K562 (cell line): Measurements from ENCODE around the gene LETM1. TPM values are rescaled to one million over a fixed set of nuclear protein-coding genes. Genes with fewer than 3 reads are reported as not detected.

Source experiments
- ATAC-seq: fragments of 200-7000 bp; cut with Tn5 transposase; 3 replicates; pipeline ENCODE4 v1.9.1; 2020; ENCODE audit warnings: moderate library complexity
- BruUV-seq: library from RNA; stranded (reverse); fragments of 400-500 nt; replicated peaks from 2 replicates; lab custom pipeline; 2021; lab: Mats Ljungman, UMichigan
- CTCF ChIA-PET: fragments of 300-600 bp; formaldehyde crosslinking; extraction: SDS; loops from one replicate; lab custom pipeline; 2021; ENCODE audit warnings: low intra/inter-chr PET ratio; lab: Yijun Ruan, JAX
- POLR2A ChIA-PET: fragments of 300-600, 350-650 bp; sonication (Branson Sonifier 250); formaldehyde crosslinking; extraction: SDS; loops from one replicate; lab custom pipeline; 2021; ENCODE audit warnings: antibody characterized with exemption, inconsistent platforms; lab: Yijun Ruan, JAX
- DNase-seq, 4 experiments: peaks; one replicate each; pipeline versions ENCODE4 v3.0.0 to v3.0.0-alpha.2; 2011 to 2018; ENCODE audit warnings: low spot score in 3 of 4, mixed read lengths in 3 of 4; ENCODE audit errors: extremely low read depth in 1 of 4
- FAIRE-seq: peaks from 2 replicates; lab custom pipeline; 2011; peaks lifted over from hg19 to GRCh38; lab: Jason Lieb, UNC
- H2AFZ ChIP-seq: 2 replicates; pipeline ENCODE4 v1.6.0; 2011; ENCODE audit warnings: low read depth, low read length, control low read depth, inconsistent platforms
- H3K27ac ChIP-seq: fragments of 200-600 bp; 3 replicates; pipeline ENCODE4 v1.8.0; 2011; ENCODE audit warnings: low read depth, mild to moderate bottlenecking, control low read depth, inconsistent platforms, low read length, moderate library complexity, mixed read lengths; ENCODE audit errors: extremely low read depth
- H3K27me3 ChIP-seq, 2 experiments: fragments of 300-600 bp in 1 of 2; 2 replicates in 1 of 2; 3 replicates in 1 of 2; pipeline versions ENCODE4 v1.6.0 to v1.8.0; 2011; ENCODE audit warnings: inconsistent platforms in 2 of 2, low read length in 2 of 2, mild to moderate bottlenecking in 1 of 2, mixed read lengths in 1 of 2, moderate library complexity in 1 of 2; ENCODE audit not compliant: control insufficient read depth in 2 of 2, insufficient read depth in 2 of 2
- H3K36me3 ChIP-seq: fragments of 300-600 bp; 3 replicates; pipeline ENCODE4 v1.8.0; 2011; ENCODE audit warnings: mild to moderate bottlenecking, low read length, inconsistent platforms; ENCODE audit not compliant: control insufficient read depth, insufficient read depth
- H3K4me1 ChIP-seq, 2 experiments: fragments of 200-600 bp in 1 of 2; replicated peaks in 1 of 2; 2 replicates in 1 of 2; 3 replicates in 1 of 2; pipeline versions ENCODE4 v1.5.1 to v1.8.0; 2011; ENCODE audit warnings: inconsistent platforms in 2 of 2, low read length in 2 of 2, mild to moderate bottlenecking in 1 of 2, mixed read lengths in 1 of 2, moderate library complexity in 1 of 2; ENCODE audit not compliant: control insufficient read depth in 2 of 2, insufficient read depth in 2 of 2
- H3K4me2 ChIP-seq: 2 replicates; pipeline ENCODE4 v1.6.1; 2011; ENCODE audit warnings: low read length, control low read depth, inconsistent platforms, mixed read lengths; ENCODE audit not compliant: insufficient read depth
- H3K4me3 ChIP-seq: fragments of 200-600 bp; sonication (generic), shearing (Covaris generic); 2 replicates; pipeline ENCODE4 v1.5.1; 2016; ENCODE audit warnings: control low read depth, inconsistent platforms
- H3K79me2 ChIP-seq: fragments of 200-600 bp; 3 replicates; pipeline ENCODE4 v1.8.0; 2011; ENCODE audit warnings: low read length, inconsistent platforms; ENCODE audit not compliant: control insufficient read depth, insufficient read depth
- H3K9ac ChIP-seq, 2 experiments: 2 replicates each; pipeline versions ENCODE4 v1.6.0 to v1.6.1; 2011; ENCODE audit warnings: low read depth in 2 of 2, low read length in 2 of 2, control low read depth in 1 of 2, inconsistent platforms in 1 of 2, mild to moderate bottlenecking in 1 of 2, mixed read lengths in 1 of 2; ENCODE audit not compliant: insufficient read depth in 1 of 2
- H3K9me1 ChIP-seq: one replicate; pipeline ENCODE4 v1.6.0; 2011; ENCODE audit warnings: inconsistent platforms, mild to moderate bottlenecking, low read length, moderate library complexity; ENCODE audit not compliant: control insufficient read depth, insufficient read depth
- H3K9me3 ChIP-seq: replicated peaks from 2 replicates; pipeline ENCODE4 v1.5.1; 2011; ENCODE audit warnings: low read depth, low read length, inconsistent platforms; ENCODE audit not compliant: control insufficient read depth, insufficient read depth
- H4K20me1 ChIP-seq: replicated peaks from 2 replicates; pipeline ENCODE4 v1.6.1; 2011; ENCODE audit warnings: low read length, inconsistent platforms, mixed read lengths; ENCODE audit not compliant: control insufficient read depth, insufficient read depth
- CBFB ChIP-seq: sonication (generic); formaldehyde crosslinking; IDR thresholded peaks from 2 replicates; pipeline ENCODE4 v1.4.0; 2020; ENCODE audit warnings: mild to moderate bottlenecking, missing genetic modification reagents
- TCF3 ChIP-seq: sonication (generic); formaldehyde crosslinking; IDR thresholded peaks from 2 replicates; pipeline ENCODE4 v1.4.0; 2020; ENCODE audit warnings: mild to moderate bottlenecking, missing genetic modification reagents
- YY1 ChIP-seq, 3 experiments: IDR thresholded peaks; 2 replicates each; pipeline ENCODE4 v1.6.1; 2011; ENCODE audit warnings: low read length in 2 of 3, mild to moderate bottlenecking in 2 of 3, moderate library complexity in 2 of 3, borderline replicate concordance in 1 of 3, control low read depth in 1 of 3, low read depth in 1 of 3; ENCODE audit not compliant: insufficient read depth in 3 of 3, insufficient replicate concordance in 2 of 3, control insufficient read depth in 1 of 3, insufficient read length in 1 of 3; ENCODE audit errors: extremely low read depth in 1 of 3
- ZNF124 ChIP-seq: sonication (generic); formaldehyde crosslinking; IDR thresholded peaks from 2 replicates; pipeline ENCODE4 v1.8.1; 2022; ENCODE audit warnings: missing genetic modification reagents
- ZNF785 ChIP-seq: fragments of 250-450 bp; sonication (Bioruptor Pico); IDR thresholded peaks from 2 replicates; pipeline ENCODE4 v1.4.0; 2020; ENCODE audit warnings: mild to moderate bottlenecking
- WGBS: fragments of 100-300 bp; shearing (Covaris generic); methylation state at CpG from one replicate; pipeline ENCODE4 v1.1.6; 2016; ENCODE audit warnings: low coverage, mixed read lengths; ENCODE audit not compliant: insufficient coverage; ENCODE audit errors: missing lambda C conversion rate; 5-methylcytosine and 5-hydroxymethylcytosine counted together
- in situ Hi-C: fragments of 300-500 bp; cut with MboI; formaldehyde crosslinking; loops from 4 replicates; pipeline ENCODE4 v1.15.0; 2018; ENCODE audit warnings: inconsistent platforms, mixed read lengths
- intact Hi-C: fragments of 100-400 bp; cut with micrococcal nuclease; formaldehyde crosslinking; loops from 2 replicates; pipeline ENCODE4 v1.14.2; 2022
- polyA plus RNA-seq, 8 experiments: library from polyadenylated mRNA; depleted of rRNA in 4 of 8; stranded (reverse) in 5 of 8; unstranded in 3 of 8; fragments of >200 nt; fragmentation: Nextera tagmentation in 2 of 8; fragmentation: Illumina TruSeq in 1 of 8; extraction: Ambion mirVana in 2 of 8; extraction: Trizol in 1 of 8; gene quantifications; 2 replicates each; pipeline versions ENCODE4 v1.2.1 to v1.2.3, GENCODE V29; 2011 to 2014; ENCODE audit warnings: inconsistent platforms in 1 of 8, missing spikeins in 1 of 8
- total RNA-seq, 7 experiments: library from RNA; depleted of rRNA in 6 of 7; stranded (reverse); fragments of >200 nt in 6 of 7; fragmentation: Illumina TruSeq in 2 of 7; extraction: Trizol in 2 of 7; gene quantifications; 2 replicates each; pipeline versions ENCODE4 v1.2.1 to v1.2.3, GENCODE V29; 2011 to 2021; ENCODE audit warnings: low replicate concordance in 1 of 7
- TF ChIP-seq, protein P1 (sequence below): IDR thresholded peaks from 2 replicates; pipeline ENCODE4 v1.6.1; 2012; ENCODE audit warnings: low read depth, low read length, improper control_type of control experiment, borderline replicate concordance

LETM1 gene
- total and polyA plus RNA-seq, 9 of the 15 experiments (the other 6 are each of a cell fraction or from before 2014, with no cell fraction given) = 3.9 to 109 (median 35.0) TPM

DNA sequence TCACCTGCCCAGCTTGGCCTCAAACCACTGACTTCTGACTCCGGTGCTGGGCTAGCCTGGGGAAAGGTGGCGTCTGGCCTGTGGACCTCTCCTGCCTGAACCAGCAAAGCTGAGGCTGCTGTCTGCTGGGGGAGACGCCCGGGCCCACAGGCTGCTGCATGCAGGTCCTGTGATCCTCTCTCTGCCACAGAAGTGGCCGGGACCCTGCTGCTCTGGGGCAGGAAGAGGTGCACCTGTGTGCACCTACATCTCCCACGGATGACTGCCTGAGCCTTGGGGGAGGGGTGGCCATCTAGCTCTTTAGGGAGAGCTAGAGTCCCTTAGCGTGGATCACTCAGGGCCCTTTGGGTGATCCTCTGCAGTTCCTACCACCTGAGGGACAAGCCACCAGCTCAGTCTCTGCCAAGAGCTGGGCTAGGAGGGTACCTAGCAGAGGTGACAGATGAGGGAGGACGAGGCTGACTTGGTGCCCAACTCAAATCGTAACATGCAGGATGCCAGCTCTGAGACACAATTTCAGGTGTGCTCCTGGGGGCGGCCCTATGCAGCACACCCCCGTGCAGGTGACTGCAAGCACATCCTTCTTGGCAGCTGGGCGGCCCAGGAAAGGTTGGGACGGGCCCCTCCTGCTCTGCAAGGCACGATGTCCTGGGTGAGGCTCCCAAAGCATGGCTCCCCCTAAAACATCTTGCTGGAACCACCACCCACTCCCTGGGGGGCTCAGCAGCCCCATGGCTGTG is 22.5 kb downstream of the LETM1 start:
- CTCF ChIA-PET = no interaction called here
- Histone ChIP-seq H3K79me2 (no peaks in the 10 kb centered on the region; the same call in 2 of the 3 replicates), H3K9me3 (no peaks in the 10 kb centered on the region), H3K27ac (no peak overlapping the region), H3K4me3 (no peak overlapping the region), H3K4me1 (no peaks in the 10 kb centered on the region; a peak in 2 of 5 replicates), H3K27me3 (no peaks in the 10 kb centered on the region), H2AFZ (no peak overlapping the region), H3K36me3 (peaks cover 88% of the 10 kb centered on the region; the same call in 2 of the 3 replicates), H4K20me1 (peaks cover 10% of the 10 kb centered on the region), H3K9me1 (peaks cover 2% of the 10 kb centered on the region), H3K4me2 (no peak overlapping the region), H3K9ac (no peak overlapping the region)
- intact Hi-C loops (no loop called here), in situ Hi-C loops (no loop called here)
- ATAC-seq = no peak
- BruUV-seq = no TSS peak
- WGBS = 94% methylated on average over 13 of the region's 14 CpGs
- no peak for DNase-seq
- no peak for TF ChIP-seq ZNF124 (CRISPR knock-in tag)
- TF ChIP-seq CBFB (CRISPR knock-in tag) = no peak
- no peak for TF ChIP-seq YY1 (IDR thresholded peaks at IDR 0.05; ENCODE audit: borderline replicate concordance in 1 of 3, control insufficient read depth in 1 of 3, extremely low read depth in 1 of 3, insufficient read depth in 3 of 3, insufficient read length in 1 of 3, insufficient replicate concordance in 2 of 3, low read depth in 1 of 3, low read length in 2 of 3)
- TF ChIP-seq TCF3 (CRISPR knock-in tag) = no peak
- TF ChIP-seq, protein P1, sequence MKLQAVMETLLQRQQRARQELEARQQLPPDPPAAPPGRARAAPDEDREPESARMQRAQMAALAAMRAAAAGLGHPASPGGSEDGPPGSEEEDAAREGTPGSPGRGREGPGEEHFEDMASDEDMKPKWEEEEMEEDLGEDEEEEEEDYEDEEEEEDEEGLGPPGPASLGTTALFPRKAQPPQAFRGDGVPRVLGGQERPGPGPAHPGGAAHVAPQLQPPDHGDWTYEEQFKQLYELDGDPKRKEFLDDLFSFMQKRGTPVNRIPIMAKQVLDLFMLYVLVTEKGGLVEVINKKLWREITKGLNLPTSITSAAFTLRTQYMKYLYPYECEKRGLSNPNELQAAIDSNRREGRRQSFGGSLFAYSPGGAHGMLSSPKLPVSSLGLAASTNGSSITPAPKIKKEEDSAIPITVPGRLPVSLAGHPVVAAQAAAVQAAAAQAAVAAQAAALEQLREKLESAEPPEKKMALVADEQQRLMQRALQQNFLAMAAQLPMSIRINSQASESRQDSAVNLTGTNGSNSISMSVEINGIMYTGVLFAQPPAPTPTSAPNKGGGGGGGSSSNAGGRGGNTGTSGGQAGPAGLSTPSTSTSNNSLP = no peak
- no peak for TF ChIP-seq ZNF785 (CRISPR knock-in tag)
- POLR2A ChIA-PET = interaction anchor here (0.7 to 1.2 kb wide), 2 partner anchors 9 to 12 kb away, joined by 3 to 4 read pairs; no protein-coding TSS in a partner anchor
- no peak for FAIRE-seq
